GM21423 (cell line): ENCODE measurements around the gene RASGRP1.

Experiments
- ATAC-seq: cut with Tn5 transposase; IDR thresholded peaks from one replicate; pipeline ENCODE4 v1.9.1; 2021; ENCODE audit warnings: mild to moderate bottlenecking, moderate library complexity; ENCODE audit not compliant: unreplicated experiment

RASGRP1 gene

GRCh38 chr15:38463893-38464292, 100.7 kb downstream of the RASGRP1 start:
- no peak for ATAC-seq

- peak; percentile 86 for ATAC-seq
Measured at GRCh38 chr15:38461066-38461833, 103.4 kb downstream of the RASGRP1 start.

DNA sequence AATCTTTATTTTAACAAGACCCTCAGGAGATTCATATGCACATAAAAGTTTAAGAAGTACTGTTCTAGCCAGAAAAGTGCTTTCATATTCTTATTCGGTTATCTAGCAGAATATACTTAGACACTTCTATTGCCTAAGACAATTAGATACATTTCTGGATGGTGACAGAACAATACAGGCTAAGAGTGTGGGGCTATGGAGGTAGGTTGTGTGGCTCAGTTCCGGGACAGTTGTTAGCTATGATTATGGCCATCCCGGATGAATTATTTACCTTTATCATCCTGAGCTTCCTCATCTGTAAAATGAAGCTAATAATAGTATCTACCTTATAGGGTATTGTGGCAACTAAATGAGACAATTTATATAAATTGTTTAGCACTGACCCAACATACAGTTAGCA, 104.1 kb downstream of the RASGRP1 start:
- ATAC-seq: no peak

DNA sequence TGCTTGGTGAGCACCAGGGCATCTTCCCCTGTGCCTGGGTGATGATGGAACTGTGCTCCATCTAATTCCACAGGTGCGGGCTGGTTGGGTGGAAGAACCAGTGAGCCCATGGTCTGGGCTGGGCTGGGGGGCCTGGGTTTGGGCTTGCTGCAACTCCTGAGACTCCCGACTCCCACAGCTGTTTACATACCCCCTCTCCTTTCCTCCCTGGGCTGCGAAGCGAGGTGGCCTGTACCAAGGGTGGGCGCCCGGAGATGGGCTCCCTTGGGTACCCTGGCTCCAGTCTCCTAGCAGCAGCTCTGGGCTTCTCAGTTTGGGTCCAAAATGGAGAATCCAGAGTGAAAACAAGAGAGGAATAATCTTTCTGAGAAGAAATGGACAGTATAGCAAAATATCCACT, 105.1 kb downstream of the RASGRP1 start:
- no peak for ATAC-seq

DNA sequence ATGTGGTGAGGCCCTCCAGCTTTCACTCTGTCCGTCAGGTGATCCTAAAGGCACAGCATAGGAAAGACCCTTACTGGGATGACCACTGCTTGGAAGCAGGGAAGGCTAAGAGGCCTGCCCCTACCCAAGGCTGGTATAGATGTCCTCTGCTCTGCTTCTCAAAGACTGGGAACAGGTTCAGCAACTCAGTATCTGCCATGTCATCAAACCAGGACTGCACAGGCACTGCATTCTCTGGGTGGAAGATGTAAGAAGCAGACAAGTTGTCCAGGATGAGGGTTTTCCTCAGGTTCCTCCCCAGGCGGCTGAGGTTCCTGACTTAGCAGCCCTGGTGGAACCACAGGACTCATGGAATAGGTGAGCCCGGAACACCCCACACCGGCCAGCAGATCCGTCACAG, 106.0 kb downstream of the RASGRP1 start:
- no peak for ATAC-seq

- ATAC-seq: no peak
Measured at GRCh38 chr15:38455092-38455491, 109.5 kb downstream of the RASGRP1 start.

DNA sequence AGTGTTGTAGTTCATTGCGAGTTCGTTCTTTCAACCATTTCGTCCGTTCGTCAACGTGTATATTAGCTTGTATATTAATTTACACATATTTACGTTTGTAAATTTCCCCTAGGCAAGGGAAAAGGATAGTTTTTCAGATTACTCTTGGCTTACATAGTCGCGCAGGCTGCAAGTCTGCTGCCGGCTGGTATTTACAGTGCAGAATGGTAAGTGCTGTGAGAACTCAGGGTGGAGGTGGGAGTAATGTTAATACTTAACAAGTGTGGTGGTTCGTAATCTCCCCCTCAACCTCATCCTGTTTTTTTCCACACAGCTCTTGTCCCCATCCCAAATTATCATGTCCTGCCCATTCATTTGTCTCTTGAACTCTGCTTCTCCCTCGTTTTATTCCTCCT, 109.9 kb downstream of the RASGRP1 start:
- peak; percentile 22 for ATAC-seq

DNA sequence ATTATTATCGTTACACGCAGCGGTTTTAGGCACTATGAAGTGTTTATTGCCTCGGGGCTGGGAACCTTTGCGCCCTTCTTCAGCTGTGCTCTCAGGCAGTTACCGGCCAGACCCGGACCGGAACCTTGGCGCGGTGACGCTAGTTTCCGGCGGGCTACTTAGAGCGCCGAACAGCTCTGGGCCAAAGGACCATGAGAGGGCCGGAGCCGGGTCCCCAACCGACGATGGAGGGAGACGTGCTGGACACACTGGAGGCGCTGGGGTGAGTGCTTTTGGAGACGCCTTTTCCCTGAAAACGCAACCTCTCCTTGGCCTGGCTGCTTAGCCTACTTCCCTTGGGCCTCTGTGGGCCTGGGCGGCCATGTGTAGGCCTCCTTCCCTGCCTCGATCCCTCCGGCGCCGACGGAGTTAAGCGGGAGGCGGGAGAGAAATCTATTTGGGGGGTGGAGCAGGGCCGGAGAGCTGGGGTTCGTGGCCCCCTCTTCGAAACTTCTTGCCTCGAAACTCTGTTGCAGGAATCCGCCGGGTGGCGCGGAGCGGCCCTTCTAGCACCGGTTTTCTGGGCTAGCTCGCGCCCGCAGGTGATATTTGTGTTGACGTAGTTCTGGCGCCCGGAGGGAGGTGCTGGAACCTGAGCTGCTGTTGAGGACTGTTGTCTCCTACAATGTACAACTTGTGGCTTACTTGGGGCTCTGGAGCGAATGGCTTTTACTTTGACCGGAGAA, 110.5 kb downstream of the RASGRP1 start, which contains the start of gene FAM98B:
TSS of gene FAM98B (plus strand) at position 157 of the 725 bp plus-strand sequence. CDS start at position 192, 35 bp downstream.
- peak; percentile 93 for ATAC-seq

DNA sequence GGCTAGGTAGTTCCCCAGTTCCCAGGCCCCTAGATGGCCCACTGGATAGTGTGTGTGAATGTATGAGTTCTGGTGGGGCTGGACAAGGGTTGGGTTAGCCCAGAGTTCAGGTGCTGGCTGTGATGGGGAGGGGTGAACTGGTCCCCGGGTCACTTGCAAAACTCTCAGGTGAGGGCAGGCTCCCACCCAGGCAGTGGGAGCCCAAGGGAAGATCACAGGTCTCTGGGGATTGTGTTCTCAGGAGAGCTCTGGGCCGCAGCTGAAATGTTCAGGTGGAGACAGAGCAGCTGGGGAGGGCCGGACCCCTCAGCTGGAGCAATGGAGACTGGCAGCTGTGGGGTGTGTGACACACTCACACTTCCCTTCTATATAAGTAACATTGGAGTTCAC, 123.5 kb downstream of the RASGRP1 start:
- no peak for ATAC-seq

GRCh38 chr15:38440353-38441129, 124.1 kb downstream of the RASGRP1 start:
- ATAC-seq: peak; percentile 67
